PC-3 (cell line): Measurements from ENCODE around the gene CACUL1.
"Not testable (repeated sequence)": the region's sequence is repeated elsewhere in the genome, so short reads cannot be mapped to it uniquely, and the experiment has no call there.

Experiments used
- CTCF ChIP-seq: fragments of 300-600 bp; sonication (generic); conservative IDR thresholded peaks from 2 replicates; pipeline ENCODE4 v1.5.1; 2017; ENCODE audit warnings: antibody characterized with exemption, low read depth, mild to moderate bottlenecking, low read length
- EZH2 ChIP-seq: fragments of 300-600 bp; sonication (generic); IDR thresholded peaks from one replicate; pipeline ENCODE4 v1.6.1; 2017; ENCODE audit warnings: antibody characterized with exemption, mild to moderate bottlenecking, low read length; ENCODE audit not compliant: unreplicated experiment
- EZH2phosphoT487 ChIP-seq: fragments of 300-600 bp; sonication (generic); IDR thresholded peaks from 2 replicates; pipeline ENCODE4 v1.6.1; 2018; ENCODE audit warnings: mild to moderate bottlenecking, antibody characterized with exemption, low read length, borderline replicate concordance

- TF ChIP-seq CTCF, EZH2, EZH2phosphoT487: not testable (repeated sequence)
These were observed 109.5 kb downstream of the CACUL1 start for GRCh38 chr10:118645294-118645693.
